GM12872 (cell line): ENCODE measurements around the gene SPINK7.

Experiments
- TF ChIP-seq, protein P1 (sequence below): IDR thresholded peaks from 3 replicates; pipeline ENCODE4 v1.5.1; 2011; ENCODE audit warnings: low read depth, mild to moderate bottlenecking, low read length, moderate library complexity; ENCODE audit not compliant: insufficient read depth

The SPINK7 gene

DNA sequence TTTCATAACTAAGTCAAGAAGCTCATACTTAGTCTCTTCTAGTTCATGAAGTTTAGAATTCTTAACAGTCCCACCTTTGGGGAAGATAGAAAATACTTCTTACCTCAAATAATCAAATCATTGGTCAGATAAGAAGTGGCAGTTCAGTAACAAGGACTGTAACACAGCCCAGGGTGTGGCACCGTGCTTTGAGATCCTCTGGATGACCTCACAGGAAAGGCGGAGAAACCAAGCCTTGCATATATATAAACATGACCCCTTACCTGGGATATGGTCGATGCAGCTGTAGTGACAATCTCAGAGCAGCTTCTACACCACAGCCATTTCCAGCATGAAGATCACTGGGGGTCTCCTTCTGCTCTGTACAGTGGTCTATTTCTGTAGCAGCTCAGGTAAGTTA, at the start of gene SPINK7:
TSS of gene SPINK7 (plus strand) at position 271 of the 400 bp plus-strand sequence. CDS start at position 332, 61 bp downstream.
- TF ChIP-seq, protein P1, sequence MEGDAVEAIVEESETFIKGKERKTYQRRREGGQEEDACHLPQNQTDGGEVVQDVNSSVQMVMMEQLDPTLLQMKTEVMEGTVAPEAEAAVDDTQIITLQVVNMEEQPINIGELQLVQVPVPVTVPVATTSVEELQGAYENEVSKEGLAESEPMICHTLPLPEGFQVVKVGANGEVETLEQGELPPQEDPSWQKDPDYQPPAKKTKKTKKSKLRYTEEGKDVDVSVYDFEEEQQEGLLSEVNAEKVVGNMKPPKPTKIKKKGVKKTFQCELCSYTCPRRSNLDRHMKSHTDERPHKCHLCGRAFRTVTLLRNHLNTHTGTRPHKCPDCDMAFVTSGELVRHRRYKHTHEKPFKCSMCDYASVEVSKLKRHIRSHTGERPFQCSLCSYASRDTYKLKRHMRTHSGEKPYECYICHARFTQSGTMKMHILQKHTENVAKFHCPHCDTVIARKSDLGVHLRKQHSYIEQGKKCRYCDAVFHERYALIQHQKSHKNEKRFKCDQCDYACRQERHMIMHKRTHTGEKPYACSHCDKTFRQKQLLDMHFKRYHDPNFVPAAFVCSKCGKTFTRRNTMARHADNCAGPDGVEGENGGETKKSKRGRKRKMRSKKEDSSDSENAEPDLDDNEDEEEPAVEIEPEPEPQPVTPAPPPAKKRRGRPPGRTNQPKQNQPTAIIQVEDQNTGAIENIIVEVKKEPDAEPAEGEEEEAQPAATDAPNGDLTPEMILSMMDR = no peak

DNA sequence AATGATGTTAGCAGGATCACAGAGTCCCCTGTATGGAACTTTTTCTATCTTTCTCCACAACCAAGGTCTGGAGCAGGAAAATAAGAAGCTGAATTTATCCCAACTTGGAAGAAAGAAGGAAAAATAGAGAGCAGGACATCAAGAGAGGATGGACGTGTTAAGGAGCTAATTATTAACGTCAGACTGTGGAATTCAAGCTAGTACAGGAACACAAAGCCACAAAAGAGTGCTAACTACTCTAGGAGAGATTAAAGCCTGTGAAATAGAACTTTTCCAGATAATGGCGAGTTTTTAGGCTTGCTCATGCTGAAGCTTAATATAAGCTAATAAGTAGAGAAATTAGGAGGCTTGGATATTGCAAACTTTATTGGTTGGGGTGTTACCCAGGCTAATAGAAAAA, 44.3 kb upstream of the SPINK7 start:
- TF ChIP-seq, protein P1 = no peak

DNA sequence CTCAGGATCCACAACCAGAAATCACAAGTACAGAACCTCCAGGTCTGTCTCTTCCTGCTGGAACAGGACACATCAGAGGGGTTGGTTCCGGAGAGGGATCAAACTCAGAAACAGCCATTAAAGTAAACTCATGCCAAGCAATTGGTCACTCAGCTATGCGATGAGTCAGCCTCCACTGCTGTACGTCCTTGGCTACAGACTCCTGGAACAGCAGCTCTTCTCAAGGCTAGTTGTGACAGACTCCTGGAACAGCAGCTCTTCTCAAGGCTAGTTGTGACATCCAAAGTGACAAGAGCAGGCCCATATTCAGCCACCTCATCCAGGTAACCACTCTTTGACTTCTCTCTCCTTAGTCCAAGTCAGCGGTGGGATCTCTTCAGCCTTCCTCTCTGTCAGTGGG, 43.7 kb upstream of the SPINK7 start, which contains the start of gene SPINK13:
TSS of gene SPINK13 (plus strand) at position 229 of the 400 bp plus-strand sequence. CDS start 1,279 bp downstream, outside the sequence.
- TF ChIP-seq, protein P1 = no peak

DNA sequence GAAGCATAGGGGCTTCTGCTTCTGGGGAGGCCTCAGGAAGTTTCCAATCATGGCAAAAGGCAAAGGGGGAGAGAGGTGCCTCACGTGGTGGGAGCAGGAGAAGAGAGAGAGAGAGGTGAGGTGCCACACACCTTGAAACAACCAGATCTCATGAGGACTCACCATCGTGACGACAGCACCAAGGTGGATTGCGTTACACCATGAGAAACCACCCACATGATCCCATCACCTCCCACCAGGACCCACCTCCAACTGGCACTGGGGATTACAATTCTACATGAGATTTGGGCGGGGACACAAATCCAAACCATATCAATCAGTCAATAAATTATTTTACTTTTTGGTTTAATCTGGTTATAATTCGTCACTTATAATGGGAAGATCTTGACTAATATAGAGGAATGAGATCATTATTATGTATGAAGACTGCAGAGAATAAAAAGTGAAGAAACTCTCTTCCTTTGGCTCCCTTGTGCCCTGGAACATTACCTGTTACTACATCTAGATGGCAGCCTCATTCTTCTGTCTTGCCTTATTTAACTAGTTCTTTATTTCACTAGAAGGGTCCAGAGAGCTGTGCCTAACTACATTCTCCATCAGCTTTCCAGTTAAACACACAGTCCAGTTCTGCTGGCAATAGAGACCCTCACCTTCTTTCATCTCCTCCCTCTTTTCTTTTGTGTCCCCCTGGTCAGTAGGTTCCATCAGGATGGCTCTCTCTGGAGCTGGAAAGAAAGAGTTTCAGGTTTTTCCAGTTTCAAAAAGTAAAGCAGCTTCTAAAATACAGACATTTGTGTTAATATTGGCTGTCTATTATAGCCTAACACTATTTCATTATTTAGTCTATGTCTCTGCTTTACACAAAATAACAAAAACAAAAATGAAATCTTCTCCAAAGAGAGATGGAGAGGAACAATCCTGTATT, 21.7 kb upstream of the SPINK7 start:
- TF ChIP-seq, protein P1 = 0 out of 3 replicates have a peak, but pooled peaks have one; percentile 32

DNA sequence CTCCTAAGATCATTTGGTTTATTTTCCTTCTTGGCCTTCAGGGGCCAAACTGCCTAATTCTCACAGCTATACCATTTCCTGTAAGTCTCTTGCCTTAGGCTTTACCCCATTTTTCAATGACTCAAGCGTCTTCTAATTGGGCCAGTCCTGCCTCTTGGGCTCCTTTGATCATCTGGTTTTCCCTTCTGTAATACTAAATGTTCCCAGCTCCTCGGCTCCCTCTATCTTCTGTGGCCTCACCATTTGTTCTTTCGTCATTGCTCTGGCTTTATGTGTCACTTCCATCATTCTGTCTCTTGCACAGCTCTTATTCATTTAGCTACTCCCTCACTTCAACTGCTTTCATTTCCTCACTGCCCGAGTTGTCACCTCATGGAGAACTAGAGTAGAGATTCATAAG, 14.5 kb upstream of the SPINK7 start:
- TF ChIP-seq, protein P1 = no peak

- TF ChIP-seq, protein P1 = no peak
Measured at GRCh38 chr5:148306446-148306845, 5.8 kb upstream of the SPINK7 start.

- TF ChIP-seq, protein P1 = no peak
Measured at GRCh38 chr5:148309019-148309418, 3.2 kb upstream of the SPINK7 start.
